RWPE2 (cell line): ENCODE measurements around the gene UST.

Experiments used
- ATAC-seq: fragments of 200-7000 bp; cut with Tn5 transposase; 3 replicates; pipeline ENCODE4 v1.9.1; 2021; ENCODE audit warnings: low read depth
- DNase-seq: peaks from one replicate; pipeline ENCODE4 v3.0.0-alpha.2; 2020; ENCODE audit warnings: low spot score
- H3K27ac ChIP-seq: fragments of 450-650 bp; 2 replicates; pipeline ENCODE4 v1.5.1; 2017; ENCODE audit warnings: mild to moderate bottlenecking; ENCODE audit not compliant: poor library complexity, severe bottlenecking
- H3K27me3 ChIP-seq: fragments of 250-450 bp; sonication (Bioruptor Pico); 2 replicates; pipeline ENCODE4 v1.5.1; 2021; ENCODE audit warnings: mild to moderate bottlenecking, moderate library complexity; ENCODE audit not compliant: insufficient read depth, poor library complexity, severe bottlenecking
- H3K36me3 ChIP-seq: fragments of 250-450 bp; sonication (Bioruptor Pico); 2 replicates; pipeline ENCODE4 v1.5.1; 2020; ENCODE audit warnings: low read depth, mild to moderate bottlenecking, moderate library complexity
- H3K4me1 ChIP-seq: fragments of 250-450 bp; sonication (Bioruptor Pico); 2 replicates; pipeline ENCODE4 v1.5.1; 2021; ENCODE audit warnings: mild to moderate bottlenecking, moderate library complexity; ENCODE audit not compliant: insufficient read depth, poor library complexity, severe bottlenecking
- H3K4me3 ChIP-seq: fragments of 250-450 bp; sonication (Bioruptor Pico); 2 replicates; pipeline ENCODE4 v1.5.1; 2021; ENCODE audit warnings: mild to moderate bottlenecking, moderate library complexity; ENCODE audit not compliant: severe bottlenecking
- H3K9me3 ChIP-seq: fragments of 250-450 bp; sonication (Bioruptor Pico); 2 replicates; pipeline ENCODE4 v1.5.1; 2021; ENCODE audit warnings: mild to moderate bottlenecking, moderate library complexity; ENCODE audit not compliant: severe bottlenecking
- CTCF ChIP-seq: fragments of 450-650 bp; IDR thresholded peaks from one replicate; pipeline ENCODE4 v1.5.1; 2017; ENCODE audit warnings: mild to moderate bottlenecking, moderate library complexity; ENCODE audit not compliant: poor library complexity, severe bottlenecking

Gene UST

DNA sequence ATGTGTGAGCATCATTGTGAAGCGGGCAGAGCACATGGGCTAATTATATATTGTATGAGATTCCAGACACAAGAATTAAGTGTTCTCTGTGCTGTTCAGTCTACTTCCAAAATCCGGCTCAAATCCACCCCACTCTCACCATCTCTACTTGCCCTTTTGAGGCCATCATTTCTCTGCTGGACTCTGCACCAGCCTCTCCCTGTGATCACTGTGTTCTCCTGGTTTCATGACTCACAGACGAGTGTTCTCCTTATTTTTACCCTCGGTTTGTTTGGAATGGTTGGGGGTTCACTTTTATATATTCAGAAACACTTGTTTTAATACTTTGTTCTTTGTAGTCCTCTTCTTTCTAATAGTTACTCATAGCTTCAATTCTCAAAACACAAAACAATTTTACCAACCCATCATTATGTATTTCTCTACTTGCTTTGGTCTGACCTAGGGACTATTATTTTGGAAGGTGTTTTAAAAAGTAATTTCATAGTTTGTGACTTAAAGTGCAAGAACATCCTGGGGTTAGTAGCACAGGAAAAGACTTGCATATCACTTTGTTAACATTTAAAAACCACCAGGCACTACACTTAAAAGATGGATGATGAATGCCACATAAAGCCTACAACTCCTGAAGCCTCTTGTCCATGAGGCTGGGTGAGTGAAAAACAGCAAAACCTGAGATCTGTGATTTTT lies 82.7 kb downstream of the UST start:
- DNase-seq = no peak
- Histone ChIP-seq H3K27ac (no peak overlapping the region), H3K36me3 (no peaks in the 10 kb centered on the region), H3K4me1 (peaks cover 18% of the 10 kb centered on the region), H3K9me3 (no peaks in the 10 kb centered on the region), H3K4me3 (no peak overlapping the region), H3K27me3 (no peaks in the 10 kb centered on the region)
- TF ChIP-seq CTCF = no peak
- ATAC-seq = no peak

DNA sequence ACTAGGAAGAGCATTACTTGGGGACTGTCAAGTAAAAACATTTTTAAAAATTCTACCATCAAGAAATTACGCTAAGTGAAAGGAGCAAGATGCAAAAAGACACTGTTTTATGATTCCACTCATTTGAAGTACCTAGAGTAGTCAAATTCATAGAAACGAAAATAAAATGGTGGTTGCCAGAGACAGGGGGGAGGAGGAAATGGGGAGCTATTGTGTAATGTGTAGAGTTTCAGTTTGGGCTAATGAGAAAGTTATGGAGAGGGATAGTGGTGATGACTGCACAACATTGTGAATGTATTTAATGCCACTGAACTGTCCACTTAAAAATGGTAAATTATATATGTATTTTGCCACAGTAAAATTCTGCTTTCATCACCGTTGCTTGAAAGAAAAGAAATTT lies 83.8 kb downstream of the UST start:
- H3K27me3 ChIP-seq = no peaks in the 10 kb centered on the region
- H3K4me1 ChIP-seq = peaks cover 18% of the 10 kb centered on the region
- no peak overlapping the region for H3K4me3 ChIP-seq
- H3K27ac ChIP-seq = no peak overlapping the region
- H3K36me3 ChIP-seq = no peaks in the 10 kb centered on the region
- TF ChIP-seq CTCF = no peak
- ATAC-seq (no peak), DNase-seq (no peak)
- no peaks in the 10 kb centered on the region for H3K9me3 ChIP-seq

- no peak for TF ChIP-seq CTCF
- ATAC-seq = peak; percentile 19; the same call in 1 of the 3 replicates
- Histone ChIP-seq H3K36me3 (no peaks in the 10 kb centered on the region), H3K27ac (no peak overlapping the region), H3K4me3 (no peak overlapping the region), H3K4me1 (peaks cover 22% of the 10 kb centered on the region), H3K9me3 (no peaks in the 10 kb centered on the region), H3K27me3 (no peaks in the 10 kb centered on the region)
- DNase-seq = no peak
Observed at GRCh38 chr6:148831064-148831463, 84.2 kb downstream of the UST start.

GRCh38 chr6:148831531-148831930 lies 84.7 kb downstream of the UST start:
- H3K27me3 ChIP-seq = no peaks in the 10 kb centered on the region
- ATAC-seq (peak; percentile 65), DNase-seq (no peak)
- no peak overlapping the region for H3K27ac ChIP-seq
- H3K4me3 ChIP-seq = no peak overlapping the region
- no peaks in the 10 kb centered on the region for H3K9me3 ChIP-seq
- TF ChIP-seq CTCF = no peak
- no peaks in the 10 kb centered on the region for H3K36me3 ChIP-seq
- H3K4me1 ChIP-seq = peaks cover 27% of the 10 kb centered on the region

DNA sequence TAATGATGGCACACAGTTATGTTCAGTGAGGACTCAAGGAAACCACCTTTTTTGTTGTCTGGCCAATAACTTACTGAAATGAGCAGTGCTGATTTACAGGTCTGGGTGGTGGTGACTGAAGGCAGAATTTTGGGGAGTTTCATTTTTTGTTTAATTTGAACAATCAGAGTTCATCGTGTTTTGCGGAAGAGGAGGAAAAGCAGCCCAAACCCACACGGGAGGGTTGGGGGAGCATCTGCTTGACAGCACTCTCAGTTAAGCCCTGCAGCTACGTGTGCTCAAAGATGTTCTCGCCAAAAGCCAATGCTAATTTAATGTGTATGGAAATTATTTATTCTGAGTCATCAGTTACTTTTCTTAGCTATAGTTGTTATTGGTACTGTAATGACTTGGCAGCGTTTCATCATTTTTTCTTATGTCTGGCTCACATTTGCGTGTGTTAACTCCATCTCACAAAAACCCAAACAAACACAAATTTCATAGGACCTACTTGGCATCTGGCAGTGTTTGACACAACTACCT lies 89.2 kb downstream of the UST start:
- peak; percentile 46 for ATAC-seq
- DNase-seq = no peak
- peaks cover 42% of the 10 kb centered on the region for H3K4me1 ChIP-seq
- H3K4me3 ChIP-seq = no peak overlapping the region
- no peaks in the 10 kb centered on the region for H3K9me3 ChIP-seq
- H3K27ac ChIP-seq = no peak overlapping the region
- H3K27me3 ChIP-seq = no peaks in the 10 kb centered on the region
- H3K36me3 ChIP-seq = no peaks in the 10 kb centered on the region
- TF ChIP-seq CTCF = no peak
